ENCODE data around the gene TTC39C.
A peak's percentile ranks its signal among the peaks of the same experiment; 100 is the strongest.

The TTC39C gene

GRCh38 chr18:24089515-24090337 lies 75.2 kb downstream of the TTC39C start:
- no peak for DNase-seq

DNA sequence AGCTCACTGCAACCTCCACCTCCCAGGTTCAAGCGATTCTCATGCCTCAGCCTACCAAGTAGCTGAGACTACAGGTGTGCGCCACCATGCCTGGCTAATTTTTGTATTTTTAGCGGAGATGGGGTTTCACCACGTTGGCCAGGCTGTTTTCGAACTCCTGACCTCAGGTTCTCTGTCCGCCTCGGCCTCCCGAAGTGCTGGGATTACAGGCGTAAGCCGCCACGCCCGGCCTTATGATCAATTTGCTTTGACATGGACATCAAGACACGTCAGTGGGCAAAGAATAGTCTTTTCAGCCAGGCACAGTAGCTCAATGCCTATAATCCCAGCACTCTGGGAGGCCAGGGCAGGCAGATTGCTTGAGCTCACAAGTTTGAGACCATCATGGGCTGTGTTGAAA lies 76.3 kb downstream of the TTC39C start:
- no peak for DNase-seq

DNA sequence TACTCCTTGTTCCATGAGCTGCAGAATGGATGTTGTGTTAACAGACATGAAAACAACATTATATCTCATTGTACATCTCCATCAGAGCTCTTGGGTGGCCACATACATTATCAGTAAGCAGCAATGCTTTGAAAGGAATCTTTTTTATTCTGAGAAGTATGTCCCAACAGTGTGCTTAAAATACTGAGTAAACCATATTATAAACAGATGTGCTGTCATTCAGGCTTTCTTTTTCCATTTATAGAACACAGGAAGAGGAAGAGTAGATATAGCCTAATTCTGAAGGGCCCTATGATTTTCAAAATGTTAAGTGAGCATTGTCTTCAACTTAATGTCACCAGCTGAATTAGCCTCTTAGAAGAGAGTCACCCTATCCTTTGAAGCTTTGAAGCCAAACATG lies 80.0 kb downstream of the TTC39C start:
- DNase-seq = no peak

DNA sequence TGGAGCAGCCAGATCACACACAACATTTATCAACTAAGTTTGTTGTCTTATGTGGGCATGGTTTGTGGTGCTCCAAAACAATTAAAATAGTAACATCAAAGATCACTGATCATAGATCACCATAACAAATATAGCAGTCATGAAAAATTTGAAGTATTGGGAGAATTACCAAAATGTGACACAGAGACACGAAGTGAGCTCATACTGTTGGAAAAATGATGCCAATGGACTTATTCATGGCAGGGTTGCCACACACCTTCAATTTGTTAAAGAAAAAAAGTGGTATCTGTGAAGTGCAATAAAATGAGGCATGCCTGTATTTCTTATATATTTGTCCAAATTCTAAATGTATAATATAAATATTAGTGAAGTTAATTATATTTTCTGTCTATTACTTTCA lies 81.4 kb downstream of the TTC39C start:
- no peak for DNase-seq

DNA sequence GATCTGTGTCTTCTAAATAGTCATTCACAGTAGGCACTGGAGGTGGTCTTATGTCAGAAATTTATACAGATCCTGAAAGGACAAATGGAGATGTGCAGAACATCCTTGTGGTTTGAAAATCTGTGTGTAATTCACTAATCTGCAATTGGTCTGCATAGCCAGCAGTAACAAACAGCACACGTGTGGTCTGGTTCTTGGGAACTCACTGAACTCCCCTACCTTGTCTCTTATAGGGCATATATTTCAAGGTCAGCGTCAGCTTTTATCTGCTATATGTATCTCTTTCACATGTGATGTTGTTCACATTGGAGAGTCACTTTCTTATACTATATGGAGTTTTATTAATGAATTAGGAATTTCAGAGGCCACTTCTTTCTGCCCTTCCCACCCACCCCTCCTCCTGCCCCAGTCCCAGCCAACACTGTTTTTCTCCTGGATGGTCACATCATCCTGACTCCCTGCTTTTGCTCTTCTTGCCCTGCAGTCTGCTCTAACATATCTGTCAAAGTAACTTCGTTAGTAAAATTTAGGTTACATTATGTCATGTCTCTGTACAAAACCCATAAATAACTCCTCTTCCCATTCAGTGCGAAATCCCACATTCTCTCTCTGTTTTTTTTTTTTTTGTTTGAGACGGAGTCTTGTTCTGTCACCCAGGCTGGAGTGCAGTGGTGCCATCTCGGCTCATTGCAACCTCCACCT lies 88.9 kb downstream of the TTC39C start:
- DNase-seq = no peak

GRCh38 chr18:24104486-24104885 lies 89.9 kb downstream of the TTC39C start:
- no peak for DNase-seq

GRCh38 chr18:24108641-24109040 lies 94.1 kb downstream of the TTC39C start:
- no peak for DNase-seq

DNA sequence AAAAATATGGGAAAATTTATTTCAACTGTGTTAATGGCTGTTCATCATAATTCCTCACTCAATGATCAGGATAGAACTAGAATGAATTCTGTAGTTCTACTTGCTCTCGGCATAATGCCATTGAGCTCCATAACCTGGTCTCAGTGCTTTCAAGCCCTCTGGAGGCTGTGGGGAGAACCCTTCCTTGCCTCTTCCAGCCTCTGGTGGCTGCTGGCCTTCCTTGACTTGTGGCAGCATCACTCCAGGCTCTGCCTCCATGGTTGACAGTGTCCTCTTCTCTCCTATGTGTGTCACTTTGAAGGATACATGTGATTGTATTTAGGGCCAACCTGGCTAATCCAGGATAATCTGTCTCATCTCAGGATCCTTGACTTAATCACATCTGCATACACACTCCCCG lies 97.4 kb downstream of the TTC39C start:
- no peak for DNase-seq

DNA sequence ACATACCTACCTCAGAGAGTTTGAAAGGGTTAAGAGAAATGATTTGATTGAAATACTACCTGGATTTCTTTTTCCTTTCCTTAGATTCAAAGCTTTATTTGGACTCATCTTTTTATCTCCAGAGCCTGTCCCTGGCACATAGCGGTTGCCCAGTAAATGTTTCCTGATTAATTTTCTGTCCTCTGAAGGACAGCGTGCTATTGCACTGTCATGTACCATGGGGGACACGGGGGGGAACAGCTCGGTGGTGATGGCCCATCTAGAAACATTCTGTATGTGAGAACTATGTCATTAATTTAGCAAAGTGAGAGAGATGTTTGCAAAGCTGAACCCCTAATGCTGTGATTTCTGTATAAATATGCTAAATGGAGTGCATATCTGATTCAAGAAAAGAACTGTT lies 97.9 kb downstream of the TTC39C start:
- no peak for DNase-seq

- no peak for DNase-seq
Observed at GRCh38 chr18:24112874-24113615, 98.5 kb downstream of the TTC39C start.

DNA sequence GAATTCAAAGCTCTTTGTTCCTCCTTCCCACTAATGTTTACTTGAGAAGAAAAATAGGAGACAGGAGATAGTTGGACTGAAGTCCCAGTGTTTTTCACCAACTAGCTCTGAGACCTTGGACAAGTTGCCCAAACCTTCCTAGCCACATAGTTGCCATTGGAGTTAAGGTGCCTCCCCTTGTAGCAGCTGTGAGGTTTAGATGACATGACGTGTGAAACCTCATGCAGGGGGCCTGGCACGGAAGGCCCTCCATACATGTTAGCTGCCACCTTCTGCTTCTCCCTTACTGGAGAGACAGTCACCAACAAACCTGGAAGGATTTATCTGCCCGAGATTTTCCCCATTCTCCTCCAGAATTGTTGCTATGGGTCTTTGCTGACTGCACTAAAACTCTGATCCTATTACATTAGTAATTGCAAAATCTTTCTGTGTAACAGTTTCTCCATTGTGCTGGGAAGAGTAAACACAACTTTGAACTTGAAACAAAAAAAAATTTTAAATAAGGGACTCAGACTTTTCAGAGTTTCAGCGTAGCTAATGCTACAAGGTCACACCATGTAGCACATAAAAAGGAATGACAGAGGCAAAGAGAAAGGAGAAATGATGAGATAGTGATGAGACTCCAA lies 100.5 kb downstream of the TTC39C start:
- no peak for DNase-seq

DNA sequence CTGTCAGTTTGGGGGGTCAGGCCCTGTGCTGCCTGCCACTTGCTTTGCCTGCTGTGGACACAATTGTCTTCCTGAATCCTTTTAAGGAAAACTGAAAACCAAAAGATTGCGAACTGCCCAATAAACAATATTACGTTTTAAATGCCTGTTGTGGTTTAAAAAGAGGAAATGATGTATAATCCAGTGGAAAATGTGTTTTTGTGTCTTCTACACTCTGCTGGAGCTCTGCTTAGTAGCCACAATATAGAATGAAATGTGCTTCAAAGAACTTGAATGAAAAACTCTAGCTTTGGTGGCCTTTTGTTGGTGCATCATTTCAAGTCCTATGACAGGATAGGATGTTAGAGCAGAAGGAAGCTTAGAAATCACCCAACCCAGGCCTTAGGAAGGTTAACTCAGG lies 101.1 kb downstream of the TTC39C start:
- no peak for DNase-seq

- DNase-seq = peak; percentile 22
Observed at GRCh38 chr18:24118750-24119577, 104.4 kb downstream of the TTC39C start.

DNA sequence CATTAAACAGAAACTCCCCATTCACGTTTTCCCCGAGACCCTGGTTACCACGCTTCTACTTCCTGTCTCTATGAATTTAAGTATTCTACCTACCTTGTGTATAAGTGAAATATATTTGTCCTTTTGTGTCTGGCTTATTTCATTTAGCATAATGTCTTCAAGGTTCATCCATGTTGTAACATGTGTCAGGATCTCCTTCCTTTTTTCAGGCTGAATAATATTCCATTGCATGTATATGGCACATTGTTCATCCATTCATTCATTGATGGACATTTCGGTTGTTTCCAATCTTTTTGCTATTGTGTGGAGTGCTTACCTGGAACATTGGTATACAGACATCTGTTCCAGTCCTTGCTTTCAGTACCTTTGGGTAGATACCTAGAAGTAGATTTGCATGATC lies 106.1 kb downstream of the TTC39C start:
- no peak for DNase-seq

GRCh38 chr18:24121625-24122024 lies 107.1 kb downstream of the TTC39C start:
- no peak for DNase-seq

DNA sequence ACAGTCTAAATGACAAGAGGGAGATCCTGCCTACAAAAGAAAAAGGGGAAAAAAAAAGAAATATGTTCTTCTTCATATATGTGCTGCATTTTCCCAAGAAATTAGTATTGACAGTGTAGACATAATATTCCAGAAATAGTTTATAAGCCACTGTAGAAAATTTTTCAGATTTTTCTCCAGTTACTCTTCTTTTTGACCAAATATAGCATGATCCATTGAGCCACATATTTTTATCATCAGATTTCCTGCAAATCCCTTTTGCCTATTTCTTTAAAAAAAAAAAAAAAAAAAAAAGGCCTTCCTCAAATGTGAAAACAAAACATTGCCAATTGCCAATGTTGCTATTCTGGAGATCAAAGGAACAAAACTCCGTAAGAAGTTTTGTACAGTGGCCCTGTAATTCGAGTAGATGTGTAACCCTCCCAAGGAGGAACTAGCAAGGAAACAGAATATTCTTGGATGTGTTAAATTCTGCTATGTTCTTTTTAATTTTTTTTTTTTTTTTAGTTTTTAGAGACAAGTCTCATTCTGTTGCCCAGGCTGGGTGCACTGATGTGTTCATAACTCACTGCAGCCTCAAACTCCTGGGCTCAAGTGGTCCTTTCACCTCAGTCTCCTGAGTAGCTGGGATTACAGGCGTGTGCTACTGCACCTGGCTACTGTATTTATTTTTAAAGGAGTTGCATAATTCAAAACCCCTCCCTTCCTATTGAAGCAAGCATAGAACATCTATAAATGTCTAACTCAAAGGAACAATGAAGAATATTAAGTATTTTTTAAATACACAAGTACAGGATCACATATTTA lies 111.8 kb downstream of the TTC39C start:
- no peak for DNase-seq

DNA sequence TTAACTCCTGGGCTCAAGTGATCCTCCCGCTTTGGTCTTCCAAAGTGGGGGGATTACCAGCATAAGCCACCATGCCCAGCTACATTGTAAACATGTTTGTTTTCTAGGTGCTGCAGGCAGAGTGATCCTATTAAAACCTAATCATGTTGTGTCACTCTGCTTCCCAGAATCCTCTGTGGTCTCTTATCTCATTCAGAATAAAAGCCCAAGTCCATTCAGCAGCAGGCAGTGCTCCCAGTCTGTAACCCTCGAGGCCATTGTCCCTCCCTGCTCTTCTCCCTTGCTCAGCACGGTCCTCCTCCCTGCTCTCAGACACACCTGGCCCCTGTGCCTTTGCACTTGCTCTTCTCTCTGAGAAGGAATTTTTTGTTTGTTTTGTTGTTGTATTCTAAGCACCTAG lies 113.2 kb downstream of the TTC39C start:
- no peak for DNase-seq

GRCh38 chr18:24128700-24129099 lies 114.1 kb downstream of the TTC39C start:
- DNase-seq = no peak

GRCh38 chr18:24130494-24130893 lies 115.9 kb downstream of the TTC39C start:
- no peak for DNase-seq

GRCh38 chr18:24136967-24137373 lies 122.4 kb downstream of the TTC39C start:
- DNase-seq = no peak

- no peak for DNase-seq
Observed at GRCh38 chr18:24138409-24138788, 123.8 kb downstream of the TTC39C start.
